Measurements from ENCODE around the gene CD83. TPM values are rescaled to one million over a fixed set of nuclear protein-coding genes. Genes with fewer than 3 reads are reported as not detected.

Gene CD83
- total and polyA plus RNA-seq, 9 of the 15 experiments (the other 6 are each of a cell fraction or from before 2014, with no cell fraction given), result 2.5 to 4.1 (median 3.4) TPM

- TF ChIP-seq CHAMP1 (IDR thresholded peaks at IDR 0.05), result peak; percentile 77
- TF ChIP-seq GATA2 (CRISPR knock-in tag; IDR thresholded peaks at IDR 0.05), result peak; percentile 68
- 0 out of 2 replicates have a peak, but pooled peaks have one; percentile 18 for TF ChIP-seq CREM (IDR thresholded peaks at IDR 0.05; ENCODE audit: low read depth)
- TF ChIP-seq NCOA2 (IDR thresholded peaks at IDR 0.05; ENCODE audit: partially characterized antibody in 2 of 2), result no peak
- no peak for TF ChIP-seq ZNF707 (CRISPR knock-in tag; conservative IDR thresholded peaks at IDR 0.05)
- peak; percentile 64; the same call in 1 of the 2 replicates for TF ChIP-seq POLR2AphosphoS5 (IDR thresholded peaks at IDR 0.05; ENCODE audit: control insufficient read depth, insufficient read depth, low read depth, low read length)
- 0 out of 2 replicates have a peak, but pooled peaks have one; percentile 20 for TF ChIP-seq KDM2B (CRISPR knock-in tag; IDR thresholded peaks at IDR 0.05)
- TF ChIP-seq CBFA2T2 (conservative IDR thresholded peaks at IDR 0.05), result peak; percentile 72
- TF ChIP-seq MYNN (IDR thresholded peaks at IDR 0.05), result peak; percentile 79
- no peak for TF ChIP-seq MYNN (CRISPR knock-in tag; IDR thresholded peaks at IDR 0.05)
- no peak for TF ChIP-seq HCFC1 (IDR thresholded peaks at IDR 0.05; ENCODE audit: low read depth, low read length)
- TF ChIP-seq HDAC8 (tag; IDR thresholded peaks at IDR 0.05), result peak; percentile 67; the same call in 1 of the 2 replicates
- TF ChIP-seq ERF (CRISPR knock-in tag; IDR thresholded peaks at IDR 0.05), result no peak
- 0 out of 2 replicates have a peak, but pooled peaks have one; percentile 59 for TF ChIP-seq HOMEZ (CRISPR knock-in tag; IDR thresholded peaks at IDR 0.05)
- TF ChIP-seq KDM4B (IDR thresholded peaks at IDR 0.05; ENCODE audit: borderline replicate concordance in 2 of 2, low read depth in 1 of 2), result peak in 1 of 2 experiments; percentile 75; a peak in 1 of 4 replicates
- TF ChIP-seq TAL1 (IDR thresholded peaks at IDR 0.05), result peak; percentile 69
- peak; percentile 49 for TF ChIP-seq EP400 (IDR thresholded peaks at IDR 0.05)
- TF ChIP-seq ZNF197 (CRISPR knock-in tag; IDR thresholded peaks at IDR 0.05; ENCODE audit: low read depth), result peak; percentile 88
- TF ChIP-seq FUS (optimal IDR thresholded peaks at IDR 0.05; ENCODE audit: low read depth, low read length), result no peak
- TF ChIP-seq KDM5B (IDR thresholded peaks at IDR 0.05; ENCODE audit: insufficient replicate concordance, low read depth, low read length), result peak; percentile 61
- peak; percentile 57 for TF ChIP-seq TBP (optimal IDR thresholded peaks at IDR 0.05; ENCODE audit: low read depth, low read length)
- no peak for TF ChIP-seq ATF1 (CRISPR knock-in tag; IDR thresholded peaks at IDR 0.05)
- peak; percentile 34; the same call in 1 of the 2 replicates for TF ChIP-seq ATF1 (tag; IDR thresholded peaks at IDR 0.05)
- TF ChIP-seq ZFX (CRISPR knock-in tag; IDR thresholded peaks at IDR 0.05), result peak; percentile 82
- peak; percentile 87 for TF ChIP-seq CBFA2T3 (IDR thresholded peaks at IDR 0.05)
- TF ChIP-seq ZFP36 (IDR thresholded peaks at IDR 0.05; ENCODE audit: low read depth, low read length, partially characterized antibody), result peak; percentile 26
Measured at GRCh38 chr6:14108571-14109410, 8.8 kb upstream of the CD83 start (continued).

All from K562 (cell line).